Left lung (tissue), 10 donors: Measurements from ENCODE around the gene PROX1. TPM values are rescaled to one million over a fixed set of nuclear protein-coding genes. Genes with fewer than 3 reads are reported as not detected.

Experiments
- ATAC-seq: fragments of 200-7000 bp; cut with Tn5 transposase; one replicate; pipeline ENCODE4 v1.9.1; 2020; ENCODE audit warnings: moderate library complexity
- DNase-seq, 4 donors: peaks; one replicate each; pipeline ENCODE4 v3.0.0-alpha.2; 2013 to 2020
- H3K27ac ChIP-seq, 2 donors: fragments of 200-600 bp; sonication (generic) in 1 of 2; one replicate each; pipeline versions ENCODE4 v1.5.0 to v1.8.0; 2020 to 2021
- H3K27me3 ChIP-seq, 2 donors: fragments of 200-600 bp; sonication (generic) in 1 of 2; one replicate each; pipeline versions ENCODE4 v1.5.0 to v1.8.0; 2020 to 2021
- H3K36me3 ChIP-seq, 2 donors: fragments of 200-600 bp; sonication (generic) in 1 of 2; one replicate each; pipeline versions ENCODE4 v1.5.0 to v1.8.0; 2020 to 2021
- H3K4me1 ChIP-seq, 2 donors: fragments of 200-600 bp; one replicate each; pipeline ENCODE4 v1.8.0; 2021
- H3K4me3 ChIP-seq, 2 donors: fragments of 200-600 bp; sonication (generic) in 1 of 2; one replicate each; pipeline versions ENCODE4 v1.5.0 to v1.8.0; 2020 to 2021; ENCODE audit warnings: mild to moderate bottlenecking in 1 of 2
- H3K9me3 ChIP-seq, 2 donors: fragments of 200-600 bp; sonication (generic) in 1 of 2; one replicate each; pipeline versions ENCODE4 v1.5.0 to v1.8.0; 2020 to 2021
- intact Hi-C, 2 donors: fragments of 100-400 bp; cut with DNase I; formaldehyde crosslinking; loops; one replicate each; pipeline versions ENCODE4 v1.11.2 to v1.14.2; 2022
- polyA plus RNA-seq, 6 donors: library from polyadenylated mRNA; unstranded; fragments of 120-200 nt; gene quantifications; one replicate each; pipeline ENCODE4 v1.2.1, GENCODE V29; 2013; ENCODE audit not compliant: insufficient read length in 6 of 6
- total RNA-seq, 2 donors: library from RNA; stranded (reverse); fragmentation: NEBNext Ultra II Directional; extraction: Animal tissue kit (Norgen Biotek cat#: 25700); gene quantifications; one replicate each; pipeline ENCODE4 v1.2.1, GENCODE V29; 2021
- TF ChIP-seq, protein P1 (sequence below), 2 donors: fragments of 200-600 bp; sonication (generic) in 1 of 2; IDR thresholded peaks; one replicate each; pipeline versions ENCODE4 v1.5.0 to v1.8.0; 2021; ENCODE audit warnings: antibody characterized with exemption in 2 of 2
- donor health status: DM: no; HTN: yes; CAD: no.
- donor health status: DM: no; HTN: no; CAD: no.

The PROX1 gene
- total and polyA plus RNA-seq, 8 donors: 6.2 to 15.3 (median 9.1) TPM

DNA sequence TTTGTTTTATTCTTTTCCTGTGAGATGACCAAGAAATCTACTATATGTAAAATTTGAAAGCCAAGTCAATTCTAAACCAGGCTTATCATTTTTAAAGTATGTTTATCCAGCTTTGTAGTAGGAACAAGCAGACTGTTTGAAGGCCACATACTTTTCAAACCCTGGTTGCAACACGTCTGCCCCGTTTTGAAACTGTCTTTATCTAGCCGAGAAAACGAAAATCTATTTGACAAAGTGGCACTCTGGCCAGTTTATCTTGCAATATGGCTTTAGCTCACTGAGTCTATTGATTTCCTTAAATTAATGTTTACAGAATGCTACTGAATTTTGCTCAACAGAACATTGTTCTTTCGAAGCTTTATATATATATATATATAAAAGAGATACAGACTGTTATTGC, 39.7 kb downstream of the PROX1 start:
- ATAC-seq: no peak

GRCh38 chr1:214028095-214028494, 40.3 kb downstream of the PROX1 start:
- H3K36me3 ChIP-seq: no peaks in the 10 kb centered on the region

More for the DNA sequence above, 39.7 kb downstream of the PROX1 start:
- H3K9me3 ChIP-seq: no peaks in the 10 kb centered on the region
- TF ChIP-seq, protein P1, sequence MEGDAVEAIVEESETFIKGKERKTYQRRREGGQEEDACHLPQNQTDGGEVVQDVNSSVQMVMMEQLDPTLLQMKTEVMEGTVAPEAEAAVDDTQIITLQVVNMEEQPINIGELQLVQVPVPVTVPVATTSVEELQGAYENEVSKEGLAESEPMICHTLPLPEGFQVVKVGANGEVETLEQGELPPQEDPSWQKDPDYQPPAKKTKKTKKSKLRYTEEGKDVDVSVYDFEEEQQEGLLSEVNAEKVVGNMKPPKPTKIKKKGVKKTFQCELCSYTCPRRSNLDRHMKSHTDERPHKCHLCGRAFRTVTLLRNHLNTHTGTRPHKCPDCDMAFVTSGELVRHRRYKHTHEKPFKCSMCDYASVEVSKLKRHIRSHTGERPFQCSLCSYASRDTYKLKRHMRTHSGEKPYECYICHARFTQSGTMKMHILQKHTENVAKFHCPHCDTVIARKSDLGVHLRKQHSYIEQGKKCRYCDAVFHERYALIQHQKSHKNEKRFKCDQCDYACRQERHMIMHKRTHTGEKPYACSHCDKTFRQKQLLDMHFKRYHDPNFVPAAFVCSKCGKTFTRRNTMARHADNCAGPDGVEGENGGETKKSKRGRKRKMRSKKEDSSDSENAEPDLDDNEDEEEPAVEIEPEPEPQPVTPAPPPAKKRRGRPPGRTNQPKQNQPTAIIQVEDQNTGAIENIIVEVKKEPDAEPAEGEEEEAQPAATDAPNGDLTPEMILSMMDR (IDR thresholded peaks at IDR 0.05): no peak
- H3K36me3 ChIP-seq: no peaks in the 10 kb centered on the region
- H3K4me1 ChIP-seq: no peaks in the 10 kb centered on the region
- H3K4me3 ChIP-seq: no peak overlapping the region
- no peak for DNase-seq
- no peaks in the 10 kb centered on the region for H3K27me3 ChIP-seq
- H3K27ac ChIP-seq: no peak overlapping the region
- intact Hi-C loops: no loop called here

DNA sequence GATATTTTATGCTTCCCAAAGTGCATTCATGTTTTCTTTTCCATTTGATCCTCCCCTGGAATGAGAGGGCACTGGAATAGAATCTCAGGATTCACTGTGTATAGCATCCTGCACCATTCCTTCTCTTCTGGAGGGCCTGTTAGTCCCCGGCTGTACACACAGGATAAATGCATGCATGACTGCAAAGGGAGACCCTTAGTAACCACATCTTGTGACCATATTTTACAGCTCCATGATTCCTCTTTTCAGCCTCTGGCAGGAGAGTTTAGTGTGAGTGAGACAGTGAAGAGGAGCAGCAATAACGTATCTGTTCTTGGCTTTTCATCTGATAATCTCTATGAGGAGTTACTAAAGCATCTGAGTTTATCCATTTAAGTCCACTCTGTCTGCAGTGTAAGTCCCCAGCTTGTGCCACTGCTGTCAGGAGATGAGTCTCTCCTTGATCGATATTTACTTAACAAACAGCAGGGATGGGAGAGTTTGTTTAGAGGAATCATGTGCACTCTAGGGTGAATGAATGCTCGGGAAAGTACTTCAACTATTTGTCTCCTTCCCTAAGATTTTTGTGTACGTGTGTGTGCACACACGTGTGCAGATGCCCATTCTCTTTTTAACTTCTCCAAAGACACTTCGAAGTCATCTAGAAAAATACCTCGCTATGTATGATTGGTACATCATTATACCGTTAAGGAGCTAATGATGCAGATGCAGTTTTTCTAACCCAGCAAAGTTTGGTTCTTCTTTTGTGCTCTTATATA, 41.1 kb downstream of the PROX1 start:
- H3K9me3 ChIP-seq: no peaks in the 10 kb centered on the region

More at GRCh38 chr1:214028095-214028494, 40.3 kb downstream of the PROX1 start:
- H3K27me3 ChIP-seq: no peaks in the 10 kb centered on the region
- no peaks in the 10 kb centered on the region for H3K9me3 ChIP-seq
- TF ChIP-seq, protein P1 (IDR thresholded peaks at IDR 0.05): no peak
- no peak overlapping the region for H3K4me3 ChIP-seq
- DNase-seq (no peak), ATAC-seq (no peak)
- intact Hi-C loops: no loop called here
- H3K27ac ChIP-seq: no peak overlapping the region
- H3K4me1 ChIP-seq: no peaks in the 10 kb centered on the region

DNA sequence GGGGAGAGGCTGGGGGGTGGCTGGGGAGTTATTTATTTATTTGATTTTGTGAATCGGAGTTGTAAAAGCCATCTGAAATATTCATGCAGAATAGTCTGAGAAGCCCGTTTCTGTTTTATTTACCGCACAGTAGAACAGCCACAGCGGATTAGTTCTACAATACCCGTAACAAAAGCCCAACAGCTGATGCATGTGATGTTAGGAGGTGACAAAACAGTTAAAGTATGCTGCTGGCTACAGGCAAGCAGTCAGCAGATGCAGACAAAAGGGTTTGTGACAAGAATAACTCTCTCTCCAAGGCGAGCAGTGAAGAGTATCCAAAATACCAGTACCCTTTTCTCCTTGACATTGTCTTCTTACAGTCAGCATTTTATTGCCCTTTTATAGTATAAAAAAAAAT, 42.0 kb downstream of the PROX1 start:
- H3K9me3 ChIP-seq: no peaks in the 10 kb centered on the region
- TF ChIP-seq, protein P1 (IDR thresholded peaks at IDR 0.05): no peak
- intact Hi-C loops: no loop called here
- H3K4me1 ChIP-seq: no peaks in the 10 kb centered on the region
- no peak for DNase-seq
- H3K36me3 ChIP-seq: no peaks in the 10 kb centered on the region
- H3K4me3 ChIP-seq: no peak overlapping the region
- no peak overlapping the region for H3K27ac ChIP-seq
- no peaks in the 10 kb centered on the region for H3K27me3 ChIP-seq
- ATAC-seq: no peak

More for the DNA sequence above, 41.1 kb downstream of the PROX1 start:
- ATAC-seq (no peak), DNase-seq (no peak)
- Histone ChIP-seq H3K27ac (no peak overlapping the region), H3K4me1 (no peaks in the 10 kb centered on the region), H3K36me3 (no peaks in the 10 kb centered on the region), H3K4me3 (no peak overlapping the region), H3K27me3 (no peaks in the 10 kb centered on the region)
- intact Hi-C loops: no loop called here
- TF ChIP-seq, protein P1 (IDR thresholded peaks at IDR 0.05): no peak

DNA sequence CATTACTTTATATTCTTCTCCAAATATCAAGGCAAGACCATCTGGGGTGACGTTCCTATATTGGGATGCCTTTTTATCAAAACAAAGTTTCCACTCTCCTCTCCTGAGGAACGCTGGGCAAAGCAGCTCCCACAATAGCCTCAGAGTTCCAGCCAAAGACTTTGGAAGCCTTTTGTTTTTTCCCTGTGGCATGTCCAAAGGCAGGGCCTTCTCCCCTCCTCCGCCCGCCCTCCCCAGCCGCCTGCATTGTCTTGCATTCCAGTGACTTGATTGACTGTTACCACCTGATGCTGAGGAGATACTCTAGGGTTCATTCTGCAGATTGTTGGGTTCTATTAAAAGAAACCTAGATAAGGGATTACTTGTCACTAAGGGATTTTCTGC, 43.5 kb downstream of the PROX1 start:
- no peak for DNase-seq
- TF ChIP-seq, protein P1 (IDR thresholded peaks at IDR 0.05): no peak
- no peak overlapping the region for H3K27ac ChIP-seq
- H3K4me3 ChIP-seq: no peak overlapping the region
- H3K36me3 ChIP-seq: no peaks in the 10 kb centered on the region
- intact Hi-C loops: no loop called here
- ATAC-seq: no peak
- H3K4me1 ChIP-seq: no peaks in the 10 kb centered on the region
- H3K27me3 ChIP-seq: no peaks in the 10 kb centered on the region
- no peaks in the 10 kb centered on the region for H3K9me3 ChIP-seq
